PFSK-1 (cell line): ENCODE measurements around the gene ERP27.

ENCODE experiments used
- FOXP2 ChIP-seq: optimal IDR thresholded peaks from 2 replicates; pipeline ENCODE3; 2011; ENCODE audit warnings: borderline replicate concordance, control low read depth, inconsistent platforms; ENCODE audit not compliant: insufficient read depth; ENCODE audit errors: extremely low read length, extremely low read depth
- POLR2AphosphoS5 ChIP-seq: IDR thresholded peaks from 2 replicates; pipeline ENCODE4 v1.6.1; 2012; ENCODE audit warnings: low read depth, mild to moderate bottlenecking, control low read depth, low read length, moderate library complexity
- SIN3A ChIP-seq: IDR thresholded peaks from 2 replicates; pipeline ENCODE4 v1.6.1; 2012; ENCODE audit warnings: mild to moderate bottlenecking, low read length, moderate library complexity, borderline replicate concordance; ENCODE audit not compliant: insufficient read depth
- TAF1 ChIP-seq: IDR thresholded peaks from 2 replicates; pipeline ENCODE4 v1.6.1; 2012; ENCODE audit warnings: low read length, control low read depth, borderline replicate concordance; ENCODE audit not compliant: insufficient read depth
- TF ChIP-seq, protein P1 (sequence below), 2 experiments: IDR thresholded peaks; 2 replicates each; pipeline versions ENCODE4 v1.6.1 to v1.8.0; 2011 to 2012; ENCODE audit warnings: low read depth in 2 of 2, low read length in 2 of 2, control low read depth in 1 of 2, inconsistent platforms in 1 of 2, mild to moderate bottlenecking in 1 of 2, moderate library complexity in 1 of 2; ENCODE audit not compliant: insufficient read depth in 1 of 2

DNA sequence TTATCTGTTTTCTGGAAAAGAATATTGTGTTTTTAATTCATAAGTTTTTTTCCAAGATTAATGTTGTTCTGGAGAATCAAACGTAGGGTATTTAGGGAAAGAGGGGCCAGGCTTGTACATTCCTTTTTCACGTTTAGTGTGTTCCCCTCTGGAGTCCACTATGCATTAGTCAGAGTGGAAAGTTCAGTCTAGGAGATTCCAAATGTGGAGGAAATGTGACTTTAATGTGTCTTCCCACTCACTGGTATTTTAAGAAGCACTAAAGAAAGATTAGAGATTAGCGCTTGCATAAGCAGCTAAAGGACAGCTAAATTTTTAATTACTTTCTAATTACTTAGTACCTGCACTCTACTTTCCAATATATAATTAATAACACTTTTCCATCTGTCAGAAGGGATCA, 30.1 kb upstream of the ERP27 start:
- TF ChIP-seq POLR2AphosphoS5 (no peak), SIN3A (no peak), TAF1 (no peak), FOXP2 (no peak)
- TF ChIP-seq, protein P1, sequence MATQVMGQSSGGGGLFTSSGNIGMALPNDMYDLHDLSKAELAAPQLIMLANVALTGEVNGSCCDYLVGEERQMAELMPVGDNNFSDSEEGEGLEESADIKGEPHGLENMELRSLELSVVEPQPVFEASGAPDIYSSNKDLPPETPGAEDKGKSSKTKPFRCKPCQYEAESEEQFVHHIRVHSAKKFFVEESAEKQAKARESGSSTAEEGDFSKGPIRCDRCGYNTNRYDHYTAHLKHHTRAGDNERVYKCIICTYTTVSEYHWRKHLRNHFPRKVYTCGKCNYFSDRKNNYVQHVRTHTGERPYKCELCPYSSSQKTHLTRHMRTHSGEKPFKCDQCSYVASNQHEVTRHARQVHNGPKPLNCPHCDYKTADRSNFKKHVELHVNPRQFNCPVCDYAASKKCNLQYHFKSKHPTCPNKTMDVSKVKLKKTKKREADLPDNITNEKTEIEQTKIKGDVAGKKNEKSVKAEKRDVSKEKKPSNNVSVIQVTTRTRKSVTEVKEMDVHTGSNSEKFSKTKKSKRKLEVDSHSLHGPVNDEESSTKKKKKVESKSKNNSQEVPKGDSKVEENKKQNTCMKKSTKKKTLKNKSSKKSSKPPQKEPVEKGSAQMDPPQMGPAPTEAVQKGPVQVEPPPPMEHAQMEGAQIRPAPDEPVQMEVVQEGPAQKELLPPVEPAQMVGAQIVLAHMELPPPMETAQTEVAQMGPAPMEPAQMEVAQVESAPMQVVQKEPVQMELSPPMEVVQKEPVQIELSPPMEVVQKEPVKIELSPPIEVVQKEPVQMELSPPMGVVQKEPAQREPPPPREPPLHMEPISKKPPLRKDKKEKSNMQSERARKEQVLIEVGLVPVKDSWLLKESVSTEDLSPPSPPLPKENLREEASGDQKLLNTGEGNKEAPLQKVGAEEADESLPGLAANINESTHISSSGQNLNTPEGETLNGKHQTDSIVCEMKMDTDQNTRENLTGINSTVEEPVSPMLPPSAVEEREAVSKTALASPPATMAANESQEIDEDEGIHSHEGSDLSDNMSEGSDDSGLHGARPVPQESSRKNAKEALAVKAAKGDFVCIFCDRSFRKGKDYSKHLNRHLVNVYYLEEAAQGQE (IDR thresholded peaks at IDR 0.05; ENCODE audit: insufficient read depth in 1 of 2, low read depth in 2 of 2, low read length in 2 of 2): no peak
